ENCODE measurements around the gene PPTC7.
A peak's percentile ranks its signal among the peaks of the same experiment; 100 is the strongest.

PPTC7 gene

GRCh38 chr12:110578694-110579534 is 4.2 kb downstream of the PPTC7 start:
- H3K79me2 ChIP-seq (ENCODE audit: control insufficient read depth, low read length), result peaks cover 99% of the 10 kb centered on the region
- H3K4me2 ChIP-seq (ENCODE audit: low read length), result peak overlapping the region; percentile 77
- peaks cover 26% of the 10 kb centered on the region for H4K20me1 ChIP-seq (ENCODE audit: control insufficient read depth, insufficient read depth, low read depth, low read length)
- peak overlapping the region; percentile 95 for H3K4me3 ChIP-seq (ENCODE audit: low read length)
- no peak overlapping the region for H3K27ac ChIP-seq (ENCODE audit: low read depth, low read length)
- H3K27me3 ChIP-seq (ENCODE audit: control insufficient read depth, low read length), result no peaks in the 10 kb centered on the region
- H3K9me2 ChIP-seq (replicated peaks; ENCODE audit: control insufficient read depth, low read length), result no peaks in the 10 kb centered on the region
- H3F3A ChIP-seq (ENCODE audit: control insufficient read depth, insufficient read depth), result 0 out of 2 replicates have a peak, but pooled peaks cover 3% of the 10 kb centered on the region
- TF ChIP-seq EZH2phosphoT487 (IDR thresholded peaks at IDR 0.05; ENCODE audit: borderline replicate concordance, low read length), result no peak
- TF ChIP-seq, protein P1, sequence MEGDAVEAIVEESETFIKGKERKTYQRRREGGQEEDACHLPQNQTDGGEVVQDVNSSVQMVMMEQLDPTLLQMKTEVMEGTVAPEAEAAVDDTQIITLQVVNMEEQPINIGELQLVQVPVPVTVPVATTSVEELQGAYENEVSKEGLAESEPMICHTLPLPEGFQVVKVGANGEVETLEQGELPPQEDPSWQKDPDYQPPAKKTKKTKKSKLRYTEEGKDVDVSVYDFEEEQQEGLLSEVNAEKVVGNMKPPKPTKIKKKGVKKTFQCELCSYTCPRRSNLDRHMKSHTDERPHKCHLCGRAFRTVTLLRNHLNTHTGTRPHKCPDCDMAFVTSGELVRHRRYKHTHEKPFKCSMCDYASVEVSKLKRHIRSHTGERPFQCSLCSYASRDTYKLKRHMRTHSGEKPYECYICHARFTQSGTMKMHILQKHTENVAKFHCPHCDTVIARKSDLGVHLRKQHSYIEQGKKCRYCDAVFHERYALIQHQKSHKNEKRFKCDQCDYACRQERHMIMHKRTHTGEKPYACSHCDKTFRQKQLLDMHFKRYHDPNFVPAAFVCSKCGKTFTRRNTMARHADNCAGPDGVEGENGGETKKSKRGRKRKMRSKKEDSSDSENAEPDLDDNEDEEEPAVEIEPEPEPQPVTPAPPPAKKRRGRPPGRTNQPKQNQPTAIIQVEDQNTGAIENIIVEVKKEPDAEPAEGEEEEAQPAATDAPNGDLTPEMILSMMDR (IDR thresholded peaks at IDR 0.05; ENCODE audit: low read depth, low read length, poor library complexity, severe bottlenecking), result no peak
- peaks cover 51% of the 10 kb centered on the region for H3K4me1 ChIP-seq (ENCODE audit: control insufficient read depth, low read length)
- peaks cover 37% of the 10 kb centered on the region for H3K36me3 ChIP-seq (ENCODE audit: control insufficient read depth, low read length)
- H3K9me3 ChIP-seq (ENCODE audit: control insufficient read depth, insufficient read depth, low read length), result no peaks in the 10 kb centered on the region

GRCh38 chr12:110577864-110578693 is 5.0 kb downstream of the PPTC7 start:
- H3K36me3 ChIP-seq (ENCODE audit: control insufficient read depth, low read length), result peaks cover 41% of the 10 kb centered on the region
- no peaks in the 10 kb centered on the region for H3K9me2 ChIP-seq (replicated peaks; ENCODE audit: control insufficient read depth, low read length)
- peak overlapping the region; percentile 77 for H3K4me2 ChIP-seq (ENCODE audit: low read length)
- 0 out of 2 replicates have a peak, but pooled peaks cover 3% of the 10 kb centered on the region for H3F3A ChIP-seq (ENCODE audit: control insufficient read depth, insufficient read depth)
- H3K27ac ChIP-seq (ENCODE audit: low read depth, low read length), result no peak overlapping the region
- H3K27me3 ChIP-seq (ENCODE audit: control insufficient read depth, low read length), result no peaks in the 10 kb centered on the region
- peaks cover 26% of the 10 kb centered on the region for H4K20me1 ChIP-seq (ENCODE audit: control insufficient read depth, insufficient read depth, low read depth, low read length)
- peaks cover 6% of the 10 kb centered on the region for H3K9me3 ChIP-seq (ENCODE audit: control insufficient read depth, insufficient read depth, low read length)
- peaks cover 45% of the 10 kb centered on the region for H3K4me1 ChIP-seq (ENCODE audit: control insufficient read depth, low read length)
- TF ChIP-seq EZH2phosphoT487 (IDR thresholded peaks at IDR 0.05; ENCODE audit: borderline replicate concordance, low read length), result no peak
- TF ChIP-seq, protein P1 (IDR thresholded peaks at IDR 0.05; ENCODE audit: low read depth, low read length, poor library complexity, severe bottlenecking), result no peak
- H3K4me3 ChIP-seq (ENCODE audit: low read length), result peak overlapping the region; percentile 95
- peaks cover 100% of the 10 kb centered on the region for H3K79me2 ChIP-seq (ENCODE audit: control insufficient read depth, low read length)

DNA sequence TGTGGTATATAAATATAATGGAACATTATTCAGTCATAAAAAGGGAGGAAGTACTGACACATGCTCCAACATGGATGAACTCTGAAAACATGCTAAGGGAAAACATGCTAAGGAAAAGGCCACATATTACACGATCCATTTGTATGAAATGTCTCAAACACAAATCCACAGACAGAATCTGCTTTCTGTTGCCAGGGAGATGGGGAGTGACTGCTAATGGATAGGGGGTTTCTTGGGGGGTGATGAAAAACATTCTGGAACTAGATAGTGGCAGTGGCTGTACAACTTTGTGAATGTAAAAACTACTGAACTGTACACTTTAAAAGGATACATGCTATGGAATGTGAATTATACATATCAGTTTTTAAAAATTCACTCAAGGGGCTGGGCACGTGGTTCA is 6.6 kb downstream of the PPTC7 start:
- no peaks in the 10 kb centered on the region for H3K9me2 ChIP-seq (replicated peaks; ENCODE audit: control insufficient read depth, low read length)
- no peak overlapping the region for H3K4me3 ChIP-seq (ENCODE audit: low read length)
- 0 out of 2 replicates have a peak, but pooled peaks cover 3% of the 10 kb centered on the region for H3F3A ChIP-seq (ENCODE audit: control insufficient read depth, insufficient read depth)
- H3K36me3 ChIP-seq (ENCODE audit: control insufficient read depth, low read length), result peaks cover 41% of the 10 kb centered on the region
- H3K79me2 ChIP-seq (ENCODE audit: control insufficient read depth, low read length), result peaks cover 100% of the 10 kb centered on the region
- H3K4me1 ChIP-seq (ENCODE audit: control insufficient read depth, low read length), result peaks cover 45% of the 10 kb centered on the region
- TF ChIP-seq EZH2phosphoT487 (IDR thresholded peaks at IDR 0.05; ENCODE audit: borderline replicate concordance, low read length), result no peak
- TF ChIP-seq, protein P1 (IDR thresholded peaks at IDR 0.05; ENCODE audit: low read depth, low read length, poor library complexity, severe bottlenecking), result no peak
- no peak overlapping the region for H3K27ac ChIP-seq (ENCODE audit: low read depth, low read length)
- H3K4me2 ChIP-seq (ENCODE audit: low read length), result no peak overlapping the region
- peaks cover 15% of the 10 kb centered on the region for H3K9me3 ChIP-seq (ENCODE audit: control insufficient read depth, insufficient read depth, low read length)
- no peaks in the 10 kb centered on the region for H3K27me3 ChIP-seq (ENCODE audit: control insufficient read depth, low read length)
- peaks cover 23% of the 10 kb centered on the region for H4K20me1 ChIP-seq (ENCODE audit: control insufficient read depth, insufficient read depth, low read depth, low read length)

All from DOHH2 (cell line).